ENCODE measurements around the gene GNAS-AS1. TPM values are rescaled to one million over a fixed set of nuclear protein-coding genes. Genes with fewer than 3 reads are reported as not detected.

The GNAS-AS1 gene
- total and polyA plus RNA-seq, 2 experiments from 2014 or later: 0.98 TPM; not detected in 1

DNA sequence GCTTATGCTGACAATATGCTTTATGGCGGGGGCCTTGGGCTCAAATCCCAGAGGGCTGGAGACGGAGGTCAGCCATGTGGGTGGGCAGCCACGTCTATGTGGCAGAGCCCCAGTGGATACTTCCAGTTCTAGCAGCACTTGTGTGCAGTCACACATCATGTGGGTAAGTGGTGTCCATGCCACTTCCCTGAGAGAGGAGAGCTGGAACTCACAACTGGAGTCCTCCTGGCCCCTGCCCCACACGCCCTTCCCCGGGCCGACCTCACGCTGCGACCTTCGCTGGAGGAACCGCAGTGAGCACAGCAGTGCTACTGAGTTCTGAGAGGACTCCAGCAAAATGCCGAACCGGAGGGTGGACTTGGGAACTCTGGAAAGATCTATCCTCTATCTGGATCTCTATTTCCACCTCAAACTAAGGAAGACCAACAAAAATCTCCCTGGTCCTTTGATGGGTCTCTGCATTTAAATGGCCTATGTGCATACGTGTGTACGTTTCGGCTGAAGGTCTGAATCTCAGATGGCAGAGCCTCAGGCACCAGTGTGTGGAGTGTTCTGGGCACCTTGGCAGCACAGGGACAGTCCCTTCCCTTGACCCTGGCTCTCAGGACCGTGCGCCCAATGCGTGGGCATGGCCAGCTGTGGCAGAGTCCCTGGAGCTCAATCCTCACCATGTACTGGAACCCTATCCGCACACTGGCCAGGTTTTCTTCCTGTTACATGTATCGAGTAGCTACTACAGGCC is 55.4 kb downstream of the GNAS-AS1 start:
- no peak for DNase-seq (ENCODE audit: low spot score)
- Histone ChIP-seq H3K79me2 (no peaks in the 10 kb centered on the region), H3K4me3 (no peak overlapping the region), H3K4me1 (ENCODE audit: insufficient read depth) (no peaks in the 10 kb centered on the region), H2AFZ (no peak overlapping the region), H3K4me2 (no peak overlapping the region), H4K20me1 (ENCODE audit: insufficient read depth, poor library complexity, severe bottlenecking) (no peaks in the 10 kb centered on the region), H3K9me3 (ENCODE audit: low read depth) (no peaks in the 10 kb centered on the region), H3K36me3 (replicated peaks; ENCODE audit: insufficient read depth, low read depth) (no peaks in the 10 kb centered on the region), H3K27ac (no peak overlapping the region), H3K9me2 (replicated peaks; ENCODE audit: insufficient read depth) (no peaks in the 10 kb centered on the region), H3K27me3 (no peaks in the 10 kb centered on the region)
- WGBS (ENCODE audit: low lambda C conversion rate, missing lambda C conversion rate): 87% methylated on average over 20 of the region's 20 CpGs
- TF ChIP-seq EZH2phosphoT487 (IDR thresholded peaks at IDR 0.05; ENCODE audit: low read depth, severe bottlenecking, unreplicated experiment) (no peak), EZH2 (IDR thresholded peaks at IDR 0.05; ENCODE audit: borderline replicate concordance) (no peak)
- TF ChIP-seq, protein P1, sequence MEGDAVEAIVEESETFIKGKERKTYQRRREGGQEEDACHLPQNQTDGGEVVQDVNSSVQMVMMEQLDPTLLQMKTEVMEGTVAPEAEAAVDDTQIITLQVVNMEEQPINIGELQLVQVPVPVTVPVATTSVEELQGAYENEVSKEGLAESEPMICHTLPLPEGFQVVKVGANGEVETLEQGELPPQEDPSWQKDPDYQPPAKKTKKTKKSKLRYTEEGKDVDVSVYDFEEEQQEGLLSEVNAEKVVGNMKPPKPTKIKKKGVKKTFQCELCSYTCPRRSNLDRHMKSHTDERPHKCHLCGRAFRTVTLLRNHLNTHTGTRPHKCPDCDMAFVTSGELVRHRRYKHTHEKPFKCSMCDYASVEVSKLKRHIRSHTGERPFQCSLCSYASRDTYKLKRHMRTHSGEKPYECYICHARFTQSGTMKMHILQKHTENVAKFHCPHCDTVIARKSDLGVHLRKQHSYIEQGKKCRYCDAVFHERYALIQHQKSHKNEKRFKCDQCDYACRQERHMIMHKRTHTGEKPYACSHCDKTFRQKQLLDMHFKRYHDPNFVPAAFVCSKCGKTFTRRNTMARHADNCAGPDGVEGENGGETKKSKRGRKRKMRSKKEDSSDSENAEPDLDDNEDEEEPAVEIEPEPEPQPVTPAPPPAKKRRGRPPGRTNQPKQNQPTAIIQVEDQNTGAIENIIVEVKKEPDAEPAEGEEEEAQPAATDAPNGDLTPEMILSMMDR (IDR thresholded peaks at IDR 0.05; ENCODE audit: poor library complexity): no peak

DNA sequence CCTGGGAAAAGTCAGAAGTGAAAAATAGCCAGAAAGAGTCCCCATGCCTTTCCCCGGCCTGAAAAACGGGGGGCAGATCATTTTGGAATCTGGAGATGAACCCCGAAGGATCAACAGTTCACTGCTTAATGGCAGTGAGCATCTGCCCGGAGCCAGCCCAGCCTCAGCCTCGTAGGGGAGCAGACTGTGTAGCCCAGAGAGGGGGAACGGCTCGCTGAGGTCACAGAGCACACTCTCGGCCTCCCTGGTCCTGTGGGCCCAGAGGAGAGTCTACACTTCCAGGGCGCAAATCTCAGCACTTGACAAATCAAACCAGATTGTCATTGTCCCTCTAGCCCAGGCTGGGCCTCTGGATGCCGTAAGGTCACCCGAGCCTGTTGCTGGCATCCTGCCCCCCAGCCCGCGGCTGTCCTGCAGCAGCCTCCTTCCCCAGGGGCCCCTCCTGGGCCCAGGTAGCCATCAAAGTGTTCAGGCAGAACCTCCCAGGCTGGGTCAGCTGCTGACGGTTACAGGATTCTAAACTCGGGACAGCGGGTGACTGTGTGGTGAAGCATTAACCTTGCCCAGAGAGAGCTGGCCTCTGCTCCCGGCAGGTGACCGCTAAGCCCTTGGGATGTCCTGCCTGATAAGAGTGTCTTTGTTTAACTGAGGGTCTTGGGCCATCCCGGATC is 56.1 kb downstream of the GNAS-AS1 start:
- Histone ChIP-seq H3K9me2 (replicated peaks; ENCODE audit: insufficient read depth) (no peaks in the 10 kb centered on the region), H3K36me3 (replicated peaks; ENCODE audit: insufficient read depth, low read depth) (no peaks in the 10 kb centered on the region), H3K9me3 (ENCODE audit: low read depth) (no peaks in the 10 kb centered on the region), H4K20me1 (ENCODE audit: insufficient read depth, poor library complexity, severe bottlenecking) (no peaks in the 10 kb centered on the region), H2AFZ (no peak overlapping the region), H3K79me2 (no peaks in the 10 kb centered on the region), H3K27me3 (no peaks in the 10 kb centered on the region), H3K4me3 (no peak overlapping the region), H3K27ac (no peak overlapping the region), H3K4me1 (ENCODE audit: insufficient read depth) (no peaks in the 10 kb centered on the region), H3K4me2 (no peak overlapping the region)
- TF ChIP-seq, protein P1 (IDR thresholded peaks at IDR 0.05; ENCODE audit: poor library complexity): no peak
- TF ChIP-seq EZH2phosphoT487 (IDR thresholded peaks at IDR 0.05; ENCODE audit: low read depth, severe bottlenecking, unreplicated experiment): no peak
- TF ChIP-seq EZH2 (IDR thresholded peaks at IDR 0.05; ENCODE audit: borderline replicate concordance): no peak
- DNase-seq (ENCODE audit: low spot score): no peak
- 73% methylated on average over 19 of the region's 19 CpGs for WGBS (ENCODE audit: low lambda C conversion rate, missing lambda C conversion rate)

DNA sequence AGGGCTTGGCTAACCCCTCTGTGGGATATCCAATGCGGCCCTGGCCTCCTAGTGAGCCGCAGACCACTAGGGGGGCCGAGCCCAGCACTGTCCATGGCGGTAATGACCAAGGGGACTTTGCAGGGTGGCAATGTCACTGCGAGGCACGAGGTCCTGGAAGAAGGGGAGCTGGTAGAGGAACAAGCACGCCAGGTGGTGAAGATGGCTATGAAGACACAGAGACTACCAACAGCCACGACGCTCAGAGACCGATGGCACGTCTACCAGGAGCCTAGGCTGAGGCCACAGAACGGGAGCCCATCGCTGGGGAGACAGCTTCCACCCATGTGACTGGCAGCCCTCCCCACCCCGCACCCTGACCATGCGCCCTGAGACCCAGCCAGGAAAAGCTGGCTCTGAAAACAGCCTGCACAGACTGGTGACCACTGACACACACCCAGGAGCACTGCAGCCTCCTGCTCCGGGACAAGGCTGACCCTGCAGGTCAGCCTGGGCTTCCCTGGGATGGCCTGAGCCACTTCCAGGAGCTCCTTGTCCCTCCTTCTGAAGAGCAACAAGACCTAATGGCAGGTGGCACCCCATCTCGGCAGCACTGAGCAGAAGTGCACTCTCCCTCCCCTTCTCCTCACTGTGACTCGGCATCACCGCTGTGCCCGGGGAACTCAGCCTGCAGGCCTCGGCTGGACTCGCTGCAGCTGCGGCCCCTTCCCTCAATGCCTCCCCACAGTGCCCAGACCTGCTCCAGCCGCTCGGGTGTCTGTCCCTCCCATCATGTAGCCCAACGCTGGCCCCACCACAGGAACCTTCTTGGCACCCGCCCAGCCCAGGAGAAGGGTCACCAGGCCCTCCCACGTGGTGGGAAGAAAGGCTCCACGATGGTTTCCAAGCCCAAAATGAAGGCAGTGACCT is 56.9 kb downstream of the GNAS-AS1 start:
- Histone ChIP-seq H3K9me3 (ENCODE audit: low read depth) (no peaks in the 10 kb centered on the region), H3K4me1 (ENCODE audit: insufficient read depth) (no peaks in the 10 kb centered on the region), H3K79me2 (no peaks in the 10 kb centered on the region), H2AFZ (no peak overlapping the region), H3K36me3 (replicated peaks; ENCODE audit: insufficient read depth, low read depth) (no peaks in the 10 kb centered on the region), H3K4me2 (no peak overlapping the region), H3K4me3 (no peak overlapping the region), H3K9me2 (replicated peaks; ENCODE audit: insufficient read depth) (no peaks in the 10 kb centered on the region), H4K20me1 (ENCODE audit: insufficient read depth, poor library complexity, severe bottlenecking) (no peaks in the 10 kb centered on the region), H3K27me3 (no peaks in the 10 kb centered on the region), H3K27ac (no peak overlapping the region)
- TF ChIP-seq, protein P1 (IDR thresholded peaks at IDR 0.05; ENCODE audit: poor library complexity): no peak
- TF ChIP-seq EZH2phosphoT487 (IDR thresholded peaks at IDR 0.05; ENCODE audit: low read depth, severe bottlenecking, unreplicated experiment): no peak
- TF ChIP-seq EZH2 (IDR thresholded peaks at IDR 0.05; ENCODE audit: borderline replicate concordance): no peak
- WGBS (ENCODE audit: low lambda C conversion rate, missing lambda C conversion rate): 87% methylated on average over 27 of the region's 29 CpGs
- no peak for DNase-seq (ENCODE audit: low spot score)
